NCI-H526 treated with DMSO at 0.1 percent for 48 hours (cell line): ENCODE results near the gene PRKACG.
A peak's percentile ranks its signal among the peaks of the same experiment; 100 is the strongest.
"Not testable (repeated sequence)": the region's sequence is repeated elsewhere in the genome, so short reads cannot be mapped to it uniquely, and the experiment has no call there.

Source experiments
- DNase-seq: peaks from one replicate; lab custom pipeline; 2025; lab: John Stamatoyannopoulos, UW

PRKACG gene

DNA sequence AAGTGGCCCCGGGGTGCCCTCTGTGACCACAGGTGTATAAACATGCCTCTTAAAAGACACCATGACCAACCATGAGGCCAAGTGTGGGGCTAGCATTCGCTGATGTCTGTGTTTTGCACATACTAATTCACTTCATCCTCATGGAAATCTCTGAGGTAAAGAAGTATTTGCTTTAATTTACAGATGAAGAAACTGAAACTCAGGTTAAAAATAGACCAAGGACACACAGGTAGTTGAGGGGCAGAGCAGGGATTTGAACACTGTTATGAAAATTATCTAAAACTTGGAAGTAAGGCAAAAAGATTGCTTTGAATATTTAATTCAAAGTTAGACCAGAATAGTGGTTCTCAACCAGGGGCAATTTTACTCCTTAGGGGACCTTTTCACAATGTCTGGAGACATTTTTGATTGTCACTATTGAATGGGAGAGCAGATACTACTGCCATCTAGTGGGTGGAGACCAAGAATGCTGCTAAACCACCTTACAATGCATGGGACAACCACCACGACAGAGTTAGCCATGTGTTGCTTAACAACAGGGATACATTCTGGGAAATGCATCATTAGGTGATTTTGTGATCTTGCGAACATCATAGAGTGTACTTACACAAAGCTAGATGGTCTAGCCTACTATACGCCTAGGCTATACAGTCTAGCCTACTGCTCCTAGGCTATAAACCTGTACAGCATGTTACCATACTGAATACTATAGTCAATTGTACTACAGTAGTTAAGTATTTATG is 13.6 kb upstream of the PRKACG start:
- peak; percentile 15 for DNase-seq

DNA sequence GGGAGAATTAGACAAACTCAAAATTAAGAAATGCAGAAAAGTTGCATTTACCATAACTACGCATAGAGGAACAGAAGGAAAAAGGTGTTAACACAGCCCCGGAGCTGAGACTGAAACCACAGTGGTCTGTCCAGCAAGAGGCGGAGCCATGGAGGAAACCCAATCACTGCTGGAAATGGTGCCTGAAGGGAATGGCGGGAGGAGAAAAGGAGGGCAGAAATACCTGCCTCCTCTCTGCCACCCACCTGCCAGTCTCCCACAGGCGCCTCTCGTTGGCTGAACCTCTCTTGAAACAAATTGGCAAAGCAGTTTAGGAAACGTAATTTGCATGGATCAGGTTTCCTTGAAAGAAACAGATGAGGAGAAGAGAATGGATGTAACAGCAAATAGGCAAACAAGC is 9.7 kb upstream of the PRKACG start:
- peak; percentile 83 for DNase-seq

GRCh38 chr9:69020301-69021145 is 6.6 kb upstream of the PRKACG start:
- no peak for DNase-seq

GRCh38 chr9:69019808-69020207 is 5.9 kb upstream of the PRKACG start:
- no peak for DNase-seq

- DNase-seq: no peak
Observed at GRCh38 chr9:69018737-69019136, 4.8 kb upstream of the PRKACG start.

- no peak for DNase-seq
Observed at GRCh38 chr9:69016191-69017096, 2.5 kb upstream of the PRKACG start.

DNA sequence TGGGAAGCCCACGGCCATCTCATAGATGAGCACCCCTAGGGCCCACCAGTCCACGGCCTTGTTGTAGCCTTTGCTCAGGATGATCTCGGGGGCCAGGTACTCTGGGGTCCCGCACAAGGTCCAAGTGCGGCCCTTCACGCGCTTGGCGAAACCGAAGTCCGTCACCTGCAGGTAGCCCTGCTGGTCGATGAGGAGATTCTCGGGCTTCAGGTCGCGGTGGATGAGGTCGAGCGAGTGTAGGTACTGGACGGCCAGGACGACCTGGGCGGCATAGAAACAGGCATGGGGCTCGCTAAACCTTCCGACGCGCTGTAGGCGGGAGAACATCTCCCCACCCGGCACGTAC is 558 bp downstream of the PRKACG start:
- no peak for DNase-seq

- DNase-seq: no peak
Observed at GRCh38 chr9:69012696-69013381, 1.1 kb downstream of the PRKACG start.

DNA sequence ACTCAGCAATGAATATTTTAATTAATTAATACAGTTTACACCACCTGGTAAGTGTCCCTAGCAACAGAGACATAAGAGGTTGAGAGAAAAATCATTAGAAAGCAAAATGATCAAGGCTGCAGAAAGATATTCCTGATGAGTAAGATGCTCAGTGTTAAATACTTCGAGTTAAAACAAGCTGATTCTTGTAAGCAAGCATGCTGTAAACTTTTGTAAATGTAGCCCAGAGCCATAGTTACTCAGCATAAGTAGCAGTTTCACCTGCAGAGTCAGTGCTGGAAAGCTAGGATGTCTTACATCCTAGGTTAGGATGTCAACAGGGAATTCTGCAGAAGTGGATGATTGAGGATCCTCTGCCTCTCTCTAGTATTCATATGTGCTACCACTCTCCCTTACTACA is 4.2 kb downstream of the PRKACG start:
- DNase-seq: no peak

- DNase-seq: no peak
Observed at GRCh38 chr9:69004836-69005235, 9.1 kb downstream of the PRKACG start.

DNA sequence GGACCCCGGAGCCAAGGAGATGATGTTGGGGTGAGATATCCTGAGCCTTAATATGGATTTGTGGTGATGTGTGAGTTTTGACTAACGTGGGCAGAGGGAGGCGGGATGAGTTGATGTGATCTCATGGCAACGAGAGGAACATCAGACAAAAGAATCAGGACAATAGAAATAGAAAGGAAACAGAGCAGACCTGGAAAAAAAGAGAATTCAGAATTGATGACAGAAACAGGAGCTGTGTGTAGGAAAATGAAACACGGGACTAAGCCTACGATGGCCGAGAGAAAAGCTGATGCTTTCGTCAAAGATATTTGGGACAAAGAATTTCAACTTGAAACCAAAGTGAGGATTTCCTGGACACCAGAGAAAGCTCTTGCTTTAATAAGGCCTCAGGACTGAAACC is 10.9 kb downstream of the PRKACG start:
- no peak for DNase-seq

DNA sequence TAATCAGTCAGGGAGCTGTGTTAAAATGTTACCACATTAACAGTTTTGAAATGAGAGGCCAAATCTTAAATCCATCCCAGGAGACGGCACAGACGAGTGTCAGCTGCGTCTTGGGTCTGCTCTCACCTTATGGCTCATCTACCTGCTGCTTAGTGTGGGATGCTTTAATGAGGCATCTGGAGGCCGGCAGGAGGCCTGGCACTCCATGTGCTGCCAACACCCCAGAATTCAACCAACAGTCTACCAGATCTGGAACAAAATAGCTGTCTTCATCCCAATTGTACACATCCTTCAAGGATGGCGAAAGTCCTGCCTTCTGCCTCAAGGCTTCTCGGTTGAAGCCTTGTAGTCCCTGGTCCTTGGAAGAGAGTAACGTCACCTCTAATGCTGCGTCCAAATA is 12.0 kb downstream of the PRKACG start:
- no peak for DNase-seq

DNA sequence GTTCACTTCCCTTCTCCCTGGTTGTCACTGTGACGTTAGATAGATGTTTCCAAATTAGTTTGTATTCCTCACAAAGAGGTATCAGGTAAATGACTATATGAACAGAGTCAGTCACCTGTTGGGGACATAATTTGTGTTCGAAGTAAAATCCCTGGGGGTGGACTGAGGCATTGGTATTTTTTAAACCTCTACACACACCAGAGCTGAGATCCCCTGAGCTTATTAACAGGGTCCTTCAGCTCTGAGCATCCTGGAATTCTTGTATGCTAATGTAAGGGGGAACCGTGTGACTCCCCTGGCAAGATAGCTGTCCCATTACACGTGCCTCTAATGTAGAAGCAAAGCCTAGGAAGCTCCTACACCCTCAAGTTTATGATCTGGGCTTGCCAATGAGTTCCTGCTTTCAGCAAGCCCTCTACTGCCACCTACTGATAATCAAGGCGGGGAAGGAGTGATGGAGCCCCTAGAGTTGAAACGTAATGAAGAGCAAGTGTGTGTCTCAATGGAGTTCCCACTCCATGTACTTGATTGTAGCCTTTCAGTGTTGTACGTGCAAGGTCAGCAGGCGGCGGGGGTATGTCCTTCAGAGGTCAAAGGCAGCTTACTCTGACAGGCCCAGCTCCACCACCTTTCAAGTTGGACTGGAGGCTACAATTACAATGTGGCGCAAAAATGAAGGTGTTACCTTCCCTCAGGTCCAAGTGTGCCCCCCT is 14.4 kb downstream of the PRKACG start:
- peak; percentile 54 for DNase-seq

- no peak for DNase-seq
Observed at GRCh38 chr9:68998812-68999211, 15.1 kb downstream of the PRKACG start.

DNA sequence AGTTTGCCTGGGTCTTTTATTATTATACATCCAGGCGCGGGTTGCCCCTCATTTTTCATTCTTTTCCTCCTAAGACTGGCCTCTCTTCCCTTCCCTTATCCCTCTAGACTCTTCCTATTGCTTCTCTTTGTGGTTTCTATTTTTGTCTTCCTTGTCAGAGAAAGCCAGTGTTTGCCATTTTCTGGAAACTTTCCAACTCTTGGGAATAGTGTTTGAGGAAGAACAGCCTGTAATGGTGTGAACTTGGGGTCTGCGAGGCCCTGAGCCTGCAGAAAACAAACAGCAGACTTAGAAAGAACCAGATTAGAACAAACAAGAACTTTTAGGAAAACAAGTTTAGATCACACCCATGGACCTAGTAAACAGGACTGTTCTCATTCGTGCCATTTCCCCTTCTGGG is 15.5 kb downstream of the PRKACG start:
- DNase-seq: no peak

- DNase-seq: no peak
Observed at GRCh38 chr9:68997666-68998065, 16.2 kb downstream of the PRKACG start.

GRCh38 chr9:68996462-68996861 is 17.5 kb downstream of the PRKACG start:
- DNase-seq: no peak

GRCh38 chr9:68995776-68996175 is 18.1 kb downstream of the PRKACG start:
- DNase-seq: no peak

DNA sequence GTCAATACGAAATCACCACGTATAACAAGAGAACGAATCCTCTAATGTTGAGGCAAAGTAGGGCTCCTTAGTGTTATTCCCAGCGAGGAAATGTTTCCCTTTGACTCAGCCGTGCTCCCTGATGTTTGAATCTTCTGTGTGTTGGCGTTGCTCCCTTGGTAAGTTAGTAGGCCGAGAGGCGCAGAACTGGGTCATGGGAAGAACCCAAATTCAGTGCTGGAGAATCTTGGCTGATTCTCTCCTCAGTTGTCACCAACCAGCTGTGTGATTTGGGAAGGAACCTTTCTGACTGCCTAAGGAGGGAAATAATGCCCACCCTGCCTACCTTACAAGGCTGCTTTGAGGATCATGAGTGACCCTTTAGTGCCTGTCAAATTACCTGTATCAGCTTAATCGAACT is 22.5 kb downstream of the PRKACG start:
- no peak for DNase-seq

DNA sequence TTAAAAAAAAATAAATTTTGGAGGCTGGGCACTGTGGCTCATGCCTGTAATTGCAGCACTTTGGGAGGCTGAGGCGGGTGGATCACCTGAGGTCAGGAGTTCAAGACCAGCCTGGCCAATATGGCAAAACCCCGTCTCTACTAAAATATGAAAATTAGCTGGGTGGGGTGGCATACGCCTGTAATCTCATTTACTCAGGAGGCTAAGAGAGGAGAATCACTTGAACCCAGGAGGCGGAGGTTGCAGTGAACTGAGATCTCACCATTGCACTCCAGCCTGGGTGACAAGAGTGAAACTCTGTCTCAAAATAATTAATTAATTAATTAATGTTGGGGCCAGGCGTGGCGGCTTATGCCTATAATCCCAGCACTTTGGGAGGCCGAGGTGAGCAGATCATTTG is 27.0 kb downstream of the PRKACG start:
- not testable (repeated sequence) for DNase-seq
